A673 (cell line): ENCODE results near the gene BCL2. TPM values are rescaled to one million over a fixed set of nuclear protein-coding genes. Genes with fewer than 3 reads are reported as not detected.

Experiments
- BruUV-seq: library from RNA; stranded (reverse); fragments of 400-500 nt; replicated peaks from 2 replicates; lab custom pipeline; 2021; lab: Mats Ljungman, UMichigan
- CTCF ChIA-PET: fragments of 300-600 bp; sonication (Branson Sonifier 250); formaldehyde crosslinking; loops from one replicate; lab custom pipeline; 2022; ENCODE audit warnings: antibody characterized with exemption; lab: Charles Lee
- POLR2A ChIA-PET: fragments of 300-600 bp; sonication (Branson Sonifier 250); formaldehyde crosslinking; loops from one replicate; lab custom pipeline; 2022; ENCODE audit warnings: antibody characterized with exemption; ENCODE audit not compliant: low non-redundant PET; lab: Charles Lee
- DNase-seq: peaks from one replicate; pipeline ENCODE4 v3.0.0-alpha.2; 2015; ENCODE audit warnings: low spot score
- H3K27ac ChIP-seq: fragments of 200-600 bp; sonication (generic); 2 replicates; pipeline ENCODE4 v1.5.1; 2016; ENCODE audit warnings: mixed run types, low read depth, mild to moderate bottlenecking, mixed read lengths, antibody characterized with exemption, low read length; ENCODE audit not compliant: poor library complexity, severe bottlenecking
- H3K27me3 ChIP-seq: fragments of 200-600 bp; sonication (generic); replicated peaks from 2 replicates; pipeline ENCODE4 v1.6.1; 2017; ENCODE audit warnings: mixed run types, low read depth, mild to moderate bottlenecking, mixed read lengths, antibody characterized with exemption, low read length; ENCODE audit not compliant: insufficient read depth, poor library complexity
- H3K36me3 ChIP-seq: fragments of 200-600 bp; sonication (generic); 2 replicates; pipeline ENCODE4 v1.6.1; 2016; ENCODE audit warnings: mixed run types, mild to moderate bottlenecking, mixed read lengths, antibody characterized with exemption, low read length; ENCODE audit not compliant: insufficient read depth, poor library complexity, severe bottlenecking
- H3K4me1 ChIP-seq: fragments of 200-600 bp; sonication (generic); 2 replicates; pipeline ENCODE4 v1.6.1; 2017; ENCODE audit warnings: mixed run types, mild to moderate bottlenecking, mixed read lengths, antibody characterized with exemption, low read length; ENCODE audit not compliant: insufficient read depth, poor library complexity, severe bottlenecking
- H3K4me3 ChIP-seq: fragments of 200-600 bp; sonication (generic); 2 replicates; pipeline ENCODE4 v1.5.1; 2016; ENCODE audit warnings: low read depth, mixed run types, mild to moderate bottlenecking, mixed read lengths, low read length; ENCODE audit not compliant: poor library complexity, severe bottlenecking
- H3K9me3 ChIP-seq: fragments of 200-600 bp; sonication (generic); 2 replicates; pipeline ENCODE4 v1.6.1; 2016; ENCODE audit warnings: mixed run types, low read depth, mild to moderate bottlenecking, mixed read lengths, antibody characterized with exemption, low read length; ENCODE audit not compliant: poor library complexity, severe bottlenecking
- EZH2 ChIP-seq: fragments of 200-600 bp; sonication (generic); IDR thresholded peaks from 2 replicates; pipeline ENCODE4 v1.6.1; 2017; ENCODE audit warnings: borderline replicate concordance, low read depth, mild to moderate bottlenecking, mixed read lengths, antibody characterized with exemption, low read length; ENCODE audit not compliant: poor library complexity, severe bottlenecking
- intact Hi-C: fragments of 100-400 bp; cut with micrococcal nuclease; formaldehyde crosslinking; loops from one replicate; pipeline ENCODE4 v1.10.0; 2022; ENCODE audit not compliant: unreplicated experiment
- total RNA-seq: library from RNA; stranded (reverse); gene quantifications from 2 replicates; pipeline ENCODE4 v1.2.3, GENCODE V29; 2021
- TF ChIP-seq, protein P1 (sequence below): fragments of 300-800, 200-600 bp; sonication (generic); conservative IDR thresholded peaks from 2 replicates; pipeline ENCODE4 v1.5.1; 2017; ENCODE audit warnings: low read depth, mild to moderate bottlenecking, antibody characterized with exemption, low read length, moderate library complexity, mixed read lengths

BCL2 gene
- total RNA-seq, 1 experiment from 2014 or later = 24.9 TPM

DNA sequence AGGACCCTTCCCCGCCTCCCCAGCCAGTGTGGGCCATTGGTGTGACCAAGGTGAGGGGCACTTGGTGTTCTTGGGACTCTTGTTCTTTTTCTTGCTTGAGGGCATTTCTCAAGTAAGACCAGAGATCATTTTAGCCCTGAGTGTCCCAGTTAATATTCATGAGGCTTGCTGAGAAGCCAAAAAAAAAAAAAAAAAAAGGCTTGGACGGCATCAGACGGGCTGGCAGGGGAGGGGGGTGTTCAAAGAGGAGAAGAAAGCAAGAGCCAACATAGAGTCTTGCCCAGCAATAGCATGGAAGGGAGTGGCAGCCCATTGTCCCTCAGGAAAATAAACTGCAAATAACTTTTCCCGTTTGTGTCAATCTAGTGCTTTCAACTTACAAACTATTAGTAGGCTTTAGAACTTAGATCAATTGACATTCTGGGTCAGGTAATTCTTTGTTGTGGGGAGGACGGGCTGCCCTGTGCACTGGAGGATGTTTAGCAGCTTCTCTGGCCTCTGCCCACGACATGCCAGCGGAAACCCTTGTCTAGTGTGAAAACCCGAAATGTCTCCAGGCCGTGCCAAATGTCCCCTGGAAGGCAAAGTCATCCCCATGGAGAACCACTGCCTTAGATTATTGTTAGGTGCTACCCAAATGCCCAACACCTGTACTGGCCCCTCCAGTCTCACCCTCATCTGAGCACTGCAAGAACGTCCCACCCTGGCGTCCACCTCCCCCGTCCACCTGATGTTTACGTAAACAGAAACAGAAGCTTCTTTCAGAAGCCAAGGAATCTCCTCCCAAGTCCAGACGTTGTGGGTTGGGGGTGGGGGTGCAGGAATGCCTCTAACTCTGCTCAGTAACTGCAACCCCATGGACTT, 163.4 kb downstream of the BCL2 start:
- H3K4me3 ChIP-seq = no peak overlapping the region
- DNase-seq = no peak
- TF ChIP-seq EZH2 = no peak
- TF ChIP-seq, protein P1, sequence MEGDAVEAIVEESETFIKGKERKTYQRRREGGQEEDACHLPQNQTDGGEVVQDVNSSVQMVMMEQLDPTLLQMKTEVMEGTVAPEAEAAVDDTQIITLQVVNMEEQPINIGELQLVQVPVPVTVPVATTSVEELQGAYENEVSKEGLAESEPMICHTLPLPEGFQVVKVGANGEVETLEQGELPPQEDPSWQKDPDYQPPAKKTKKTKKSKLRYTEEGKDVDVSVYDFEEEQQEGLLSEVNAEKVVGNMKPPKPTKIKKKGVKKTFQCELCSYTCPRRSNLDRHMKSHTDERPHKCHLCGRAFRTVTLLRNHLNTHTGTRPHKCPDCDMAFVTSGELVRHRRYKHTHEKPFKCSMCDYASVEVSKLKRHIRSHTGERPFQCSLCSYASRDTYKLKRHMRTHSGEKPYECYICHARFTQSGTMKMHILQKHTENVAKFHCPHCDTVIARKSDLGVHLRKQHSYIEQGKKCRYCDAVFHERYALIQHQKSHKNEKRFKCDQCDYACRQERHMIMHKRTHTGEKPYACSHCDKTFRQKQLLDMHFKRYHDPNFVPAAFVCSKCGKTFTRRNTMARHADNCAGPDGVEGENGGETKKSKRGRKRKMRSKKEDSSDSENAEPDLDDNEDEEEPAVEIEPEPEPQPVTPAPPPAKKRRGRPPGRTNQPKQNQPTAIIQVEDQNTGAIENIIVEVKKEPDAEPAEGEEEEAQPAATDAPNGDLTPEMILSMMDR = no peak
- H3K4me1 ChIP-seq = peaks cover 26% of the 10 kb centered on the region
- no peaks in the 10 kb centered on the region for H3K27me3 ChIP-seq
- H3K36me3 ChIP-seq = no peaks in the 10 kb centered on the region
- intact Hi-C loops = loop anchor here (5.0 kb wide), 1 partner anchor 139 kb away; no protein-coding TSS in a partner anchor
- H3K9me3 ChIP-seq = no peaks in the 10 kb centered on the region
- H3K27ac ChIP-seq = no peak overlapping the region
- BruUV-seq = no TSS peak
- CTCF ChIA-PET = no interaction called here
- POLR2A ChIA-PET = no interaction called here

DNA sequence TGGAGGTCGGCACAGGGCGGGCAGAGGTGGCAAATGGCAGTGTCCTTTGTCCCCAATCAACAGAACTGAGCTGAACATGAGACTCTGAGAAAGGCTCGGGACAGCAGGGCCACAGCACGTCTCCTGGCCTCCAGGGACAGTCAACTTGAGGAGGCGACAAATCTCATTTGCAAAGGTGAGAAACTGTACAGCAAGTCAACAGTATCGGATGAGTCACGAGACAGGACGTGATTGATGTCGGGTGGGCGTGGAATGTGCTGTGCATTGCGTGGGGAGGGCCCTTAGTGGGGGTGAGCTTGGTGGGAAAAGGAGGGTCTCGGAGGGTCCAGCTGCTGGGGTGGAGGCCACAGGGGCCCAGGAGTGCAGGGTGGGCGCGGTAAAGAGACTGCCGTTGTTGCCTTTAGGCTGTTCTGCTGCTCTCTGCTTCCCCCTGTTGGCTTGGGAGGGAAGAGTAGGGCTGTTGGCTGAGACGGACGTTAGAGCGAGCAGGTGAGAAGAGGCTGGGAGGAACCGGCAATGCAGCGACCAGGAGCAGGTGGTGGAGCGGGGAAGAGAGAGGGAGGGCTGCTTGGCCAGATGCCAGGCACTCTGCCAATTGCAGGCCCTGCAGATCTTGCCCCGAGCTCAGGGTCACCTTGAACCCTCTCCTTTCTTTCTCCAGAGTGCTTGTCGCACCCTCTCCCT, 164.3 kb downstream of the BCL2 start:
- no peak for TF ChIP-seq EZH2
- TF ChIP-seq, protein P1 = peak; percentile 91

DNA sequence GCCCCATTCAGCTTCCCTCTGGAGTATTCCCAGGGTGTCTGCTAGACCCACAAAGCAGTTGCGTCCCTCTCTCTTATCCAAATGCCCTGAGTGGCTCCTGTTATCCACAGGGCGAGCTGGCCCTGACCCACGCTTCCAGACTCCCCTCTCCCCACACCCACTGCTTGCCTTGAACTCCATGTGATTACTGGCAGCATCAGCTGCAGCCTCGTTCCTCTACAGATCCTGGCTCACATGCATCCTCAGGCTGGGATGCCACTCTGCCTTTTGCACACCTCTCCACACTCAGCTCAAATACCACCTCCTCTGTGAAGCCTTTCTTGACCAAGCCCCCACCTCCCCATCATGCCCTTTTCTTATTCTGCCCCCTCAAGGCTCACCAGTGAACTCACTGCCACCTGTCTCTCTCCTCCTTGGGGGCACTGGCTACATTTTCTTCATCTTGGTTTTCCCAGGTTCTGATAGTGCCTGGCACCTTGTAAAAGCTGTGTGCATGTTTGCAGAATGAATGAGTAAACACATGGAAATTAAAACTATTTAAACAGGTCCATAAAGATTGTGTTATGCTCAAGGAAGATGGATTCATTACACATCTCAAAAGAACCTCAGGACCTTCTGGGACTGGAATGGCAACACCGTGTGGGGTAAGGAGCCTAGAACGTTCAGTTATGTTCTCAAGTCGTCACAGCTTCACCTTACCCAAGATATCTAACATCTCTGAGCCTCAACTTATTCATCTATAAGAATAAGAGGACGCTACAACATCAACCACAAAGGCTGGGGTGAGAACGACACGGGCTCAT, 165.0 kb downstream of the BCL2 start:
- CTCF ChIA-PET = no interaction called here
- DNase-seq = no peak
- Histone ChIP-seq H3K27ac (no peak overlapping the region), H3K4me1 (peaks cover 17% of the 10 kb centered on the region), H3K36me3 (no peaks in the 10 kb centered on the region), H3K9me3 (no peaks in the 10 kb centered on the region), H3K27me3 (no peaks in the 10 kb centered on the region), H3K4me3 (no peak overlapping the region)
- no TSS peak for BruUV-seq
- TF ChIP-seq, protein P1 = no peak
- TF ChIP-seq EZH2 = no peak
- POLR2A ChIA-PET = no interaction called here
- intact Hi-C loops = loop anchor here (5.0 kb wide), 1 partner anchor 137 kb away; no protein-coding TSS in a partner anchor

More for the DNA sequence above, 164.3 kb downstream of the BCL2 start:
- ChIA-PET POLR2A (no interaction called here), CTCF (no interaction called here)
- Histone ChIP-seq H3K36me3 (no peaks in the 10 kb centered on the region), H3K27me3 (no peaks in the 10 kb centered on the region), H3K4me3 (no peak overlapping the region), H3K4me1 (peaks cover 24% of the 10 kb centered on the region), H3K9me3 (no peaks in the 10 kb centered on the region), H3K27ac (no peak overlapping the region)
- intact Hi-C loops = loop anchor here (5.0 kb wide), 1 partner anchor 138 kb away; no protein-coding TSS in a partner anchor
- DNase-seq = peak; percentile 68
- no TSS peak for BruUV-seq
